Right cardiac atrium (tissue), 5 donors: ENCODE data around the gene SLIT3. TPM values are rescaled to one million over a fixed set of nuclear protein-coding genes. Genes with fewer than 3 reads are reported as not detected.
A peak's percentile ranks its signal among the peaks of the same experiment; 100 is the strongest.

Experiments
- ATAC-seq, 2 donors: fragments of 200-7000 bp; cut with Tn5 transposase; one replicate each; pipeline versions ENCODE4 v1.8.0 to v1.9.1; 2020; ENCODE audit warnings: moderate library complexity in 2 of 2, mild to moderate bottlenecking in 1 of 2
- DNase-seq, 3 donors: peaks; one replicate each; pipeline ENCODE4 v3.0.0-alpha.2; 2020
- H3K27ac ChIP-seq: one replicate; pipeline ENCODE4 v1.5.1; 2013; ENCODE audit warnings: mild to moderate bottlenecking, low read length, control low read depth, moderate library complexity
- H3K27me3 ChIP-seq: one replicate; pipeline ENCODE4 v1.6.1; 2013; ENCODE audit not compliant: control insufficient read depth, insufficient read depth
- H3K4me1 ChIP-seq: one replicate; pipeline ENCODE4 v1.6.1; 2013; ENCODE audit warnings: low read length; ENCODE audit not compliant: control insufficient read depth, insufficient read depth
- H3K4me3 ChIP-seq: one replicate; pipeline ENCODE4 v1.5.1; 2013; ENCODE audit warnings: low read length, control low read depth
- H3K9me3 ChIP-seq: one replicate; pipeline ENCODE4 v1.6.1; 2013; ENCODE audit warnings: low read length; ENCODE audit not compliant: control insufficient read depth
- WGBS: extraction: QIAGEN DNeasy Blood & Tissue Kit; methylation state at CpG from one replicate; pipeline ENCODE4 v1.1.7; 2013; 5-methylcytosine and 5-hydroxymethylcytosine counted together
- intact Hi-C, 4 donors: fragments of 100-400 bp; cut with DNase I; formaldehyde crosslinking; loops; one replicate each; pipeline versions ENCODE4 v1.11.0 to v1.14.0; 2022 to 2023
- polyA plus RNA-seq: library from polyadenylated mRNA; stranded (reverse); fragments of 200-250 nt; gene quantifications from one replicate; pipeline ENCODE4 v1.2.3, GENCODE V29; 2013
- total RNA-seq, 4 donors: library from RNA; stranded (reverse); fragmentation: NEBNext Ultra II Directional; extraction: Animal tissue kit (Norgen Biotek cat#: 25700); gene quantifications; one replicate each; pipeline ENCODE4 v1.2.1, GENCODE V29; 2021
- donor health status: healthy with polysubstance abuse.
- donor health status: DM: no; HTN: yes; CAD: no.
- donor health status: DM: no; HTN: no; CAD: no.
- donor health status: DM: no; HTN: yes; CAD: no; lungs with severe emphysema.
- donor health status: DM: yes; HTN: yes; CAD: no.

SLIT3 gene
- total and polyA plus RNA-seq, 5 donors, result 32.9 to 188 (median 109) TPM

GRCh38 chr5:169299663-169300467 is 1.1 kb downstream of the SLIT3 start:
- H3K4me3 ChIP-seq, result peak overlapping the region; percentile 62
- no peaks in the 10 kb centered on the region for H3K27me3 ChIP-seq
- peak overlapping the region; percentile 5 for H3K27ac ChIP-seq
- 8% methylated on average over 35 of the region's 35 CpGs for WGBS
- peaks cover 10% of the 10 kb centered on the region for H3K4me1 ChIP-seq
- no peaks in the 10 kb centered on the region for H3K9me3 ChIP-seq
- intact Hi-C loops, result loop anchor here (5.0 to 10.0 kb wide), 4 partner anchors 183 to 618 kb away; no protein-coding TSS in a partner anchor
- ATAC-seq (peak; percentile 8 to 14), DNase-seq (peak; percentile 19 to 55 (median 54))

GRCh38 chr5:169299191-169299662 is 1.7 kb downstream of the SLIT3 start:
- Histone ChIP-seq H3K9me3 (no peaks in the 10 kb centered on the region), H3K4me3 (peak overlapping the region; percentile 62), H3K27me3 (no peaks in the 10 kb centered on the region), H3K27ac (peak overlapping the region; percentile 68), H3K4me1 (peaks cover 10% of the 10 kb centered on the region)
- DNase-seq, result peak in 1 of 3 donors; percentile 41
- peak in 1 of 2 donors; percentile 1 for ATAC-seq
- intact Hi-C loops, result loop anchor here in 1 of 4 donors (5.0 kb wide), 1 partner anchor 312 kb away; no protein-coding TSS in a partner anchor
- WGBS, result 22% methylated on average over 7 of the region's 7 CpGs

GRCh38 chr5:169298193-169298592 is 2.7 kb downstream of the SLIT3 start:
- no peak overlapping the region for H3K4me3 ChIP-seq
- no peak for DNase-seq
- intact Hi-C loops, result loop anchor here in 1 of 4 donors (5.0 kb wide), 1 partner anchor 311 kb away; no protein-coding TSS in a partner anchor
- ATAC-seq, result no peak
- no peaks in the 10 kb centered on the region for H3K9me3 ChIP-seq
- WGBS, result 73% methylated on average over 6 of the region's 6 CpGs
- no peak overlapping the region for H3K27ac ChIP-seq
- no peaks in the 10 kb centered on the region for H3K27me3 ChIP-seq
- H3K4me1 ChIP-seq, result peaks cover 10% of the 10 kb centered on the region

- intact Hi-C loops, result loop anchor here in 1 of 4 donors (5.0 kb wide), 1 partner anchor 309 kb away; no protein-coding TSS in a partner anchor
- peak; percentile 43 to 67 (median 48) for DNase-seq
- Histone ChIP-seq H3K27ac (peak overlapping the region; percentile 60), H3K4me1 (peaks cover 9% of the 10 kb centered on the region), H3K27me3 (no peaks in the 10 kb centered on the region), H3K4me3 (no peak overlapping the region), H3K9me3 (no peaks in the 10 kb centered on the region)
- 42% methylated on average over 14 of the region's 14 CpGs for WGBS
- peak; percentile 38 to 46 for ATAC-seq
These were observed 4.4 kb downstream of the SLIT3 start for GRCh38 chr5:169296419-169297143.

GRCh38 chr5:169295306-169295705 is 5.6 kb downstream of the SLIT3 start:
- ATAC-seq (no peak), DNase-seq (no peak)
- 84% methylated on average over 8 of the region's 8 CpGs for WGBS
- intact Hi-C loops, result loop anchor here in 1 of 4 donors (5.0 kb wide), 1 partner anchor 308 kb away; no protein-coding TSS in a partner anchor
- Histone ChIP-seq H3K9me3 (no peaks in the 10 kb centered on the region), H3K27ac (no peak overlapping the region), H3K4me3 (no peak overlapping the region), H3K4me1 (peaks cover 6% of the 10 kb centered on the region), H3K27me3 (no peaks in the 10 kb centered on the region)

- no peaks in the 10 kb centered on the region for H3K27me3 ChIP-seq
- no peak overlapping the region for H3K27ac ChIP-seq
- peaks cover 6% of the 10 kb centered on the region for H3K4me1 ChIP-seq
- intact Hi-C loops, result loop anchor here in 1 of 4 donors (5.0 kb wide), 1 partner anchor 307 kb away; no protein-coding TSS in a partner anchor
- no peak for DNase-seq
- no peaks in the 10 kb centered on the region for H3K9me3 ChIP-seq
- WGBS, result 86% methylated on average over 6 of the region's 6 CpGs
- no peak overlapping the region for H3K4me3 ChIP-seq
- no peak for ATAC-seq
These were observed 6.3 kb downstream of the SLIT3 start for GRCh38 chr5:169294621-169295020.

GRCh38 chr5:169291877-169292276 is 9.1 kb downstream of the SLIT3 start:
- 76% methylated on average over 4 of the region's 4 CpGs for WGBS
- DNase-seq (no peak), ATAC-seq (no peak)
- Histone ChIP-seq H3K4me1 (peaks cover 10% of the 10 kb centered on the region), H3K27ac (no peak overlapping the region), H3K27me3 (no peaks in the 10 kb centered on the region), H3K4me3 (no peak overlapping the region), H3K9me3 (no peaks in the 10 kb centered on the region)
- intact Hi-C loops, result no loop called here

GRCh38 chr5:169290895-169291294 is 10.0 kb downstream of the SLIT3 start:
- WGBS, result 39% methylated on average over 6 of the region's 6 CpGs
- Histone ChIP-seq H3K9me3 (no peaks in the 10 kb centered on the region), H3K4me3 (no peak overlapping the region), H3K4me1 (peaks cover 7% of the 10 kb centered on the region), H3K27me3 (no peaks in the 10 kb centered on the region), H3K27ac (no peak overlapping the region)
- DNase-seq (no peak), ATAC-seq (peak in 1 of 2 donors; percentile 20)
- intact Hi-C loops, result no loop called here

- ATAC-seq (no peak), DNase-seq (no peak)
- Histone ChIP-seq H3K27me3 (no peaks in the 10 kb centered on the region), H3K4me3 (no peak overlapping the region), H3K27ac (no peak overlapping the region), H3K4me1 (peaks cover 7% of the 10 kb centered on the region), H3K9me3 (no peaks in the 10 kb centered on the region)
- WGBS, result 79% methylated on average over 2 of the region's 2 CpGs
- intact Hi-C loops, result no loop called here
These were observed 11.4 kb downstream of the SLIT3 start for GRCh38 chr5:169289520-169289919.

- H3K27me3 ChIP-seq, result no peaks in the 10 kb centered on the region
- peaks cover 7% of the 10 kb centered on the region for H3K4me1 ChIP-seq
- H3K9me3 ChIP-seq, result no peaks in the 10 kb centered on the region
- H3K27ac ChIP-seq, result no peak overlapping the region
- ATAC-seq (no peak), DNase-seq (no peak)
- H3K4me3 ChIP-seq, result no peak overlapping the region
- intact Hi-C loops, result no loop called here
- 33% methylated on average over 1 of the region's 1 CpG for WGBS
These were observed 12.6 kb downstream of the SLIT3 start for GRCh38 chr5:169288066-169288930.
